Body of pancreas (tissue), 4 donors: ENCODE data around the gene TMEM63C. TPM values are rescaled to one million over a fixed set of nuclear protein-coding genes. Genes with fewer than 3 reads are reported as not detected.

Experiments
- ATAC-seq: fragments of 150-250 bp; one replicate; pipeline ENCODE4 v1.9.1; 2016
- DNase-seq, 4 donors: peaks; one replicate each; pipeline ENCODE4 v3.0.0-alpha.2; 2019
- H3K27ac ChIP-seq, 4 donors: fragments of 200-600 bp; sonication (generic); 1 replicate in 3 of 4; 2 replicates in 1 of 4; pipeline versions ENCODE4 v1.5.1 to v1.6.1; 2016 to 2019; ENCODE audit warnings: mild to moderate bottlenecking in 1 of 4, mixed read lengths in 1 of 4, moderate library complexity in 1 of 4
- H3K27me3 ChIP-seq, 2 donors: fragments of 200-600 bp; sonication (generic); one replicate each; pipeline ENCODE4 v1.6.0; 2016; ENCODE audit warnings: mild to moderate bottlenecking in 1 of 2
- H3K36me3 ChIP-seq, 2 donors: fragments of 200-600 bp; sonication (generic); replicated peaks in 1 of 2; 2 replicates each; pipeline ENCODE4 v1.5.1; 2016; ENCODE audit warnings: low read depth in 2 of 2; ENCODE audit not compliant: insufficient read depth in 1 of 2
- H3K4me1 ChIP-seq: fragments of 200-600 bp; sonication (generic); one replicate; pipeline ENCODE4 v1.6.0; 2016
- H3K4me3 ChIP-seq, 2 donors: fragments of 200-600 bp; sonication (generic); 1 replicate in 1 of 2; 2 replicates in 1 of 2; pipeline ENCODE4 v1.5.1; 2016 to 2019
- H3K9me3 ChIP-seq, 3 donors: fragments of 200-600 bp; sonication (generic); 1 replicate in 2 of 3; 2 replicates in 1 of 3; pipeline ENCODE4 v1.5.1; 2016
- POLR2A ChIP-seq, 3 donors: fragments of 450-650 bp; IDR thresholded peaks; one replicate each; pipeline ENCODE4 v1.6.1; 2016; ENCODE audit warnings: antibody characterized with exemption in 3 of 3, mild to moderate bottlenecking in 2 of 3
- WGBS, 2 donors: methylation state at CpG; one replicate each; pipeline ENCODE4 v1.1.5; 2017; 5-methylcytosine and 5-hydroxymethylcytosine counted together
- intact Hi-C: fragments of 100-400 bp; cut with DNase I; formaldehyde crosslinking; loops from one replicate; pipeline ENCODE4 v1.15.1; 2023
- total RNA-seq, 2 donors: library from RNA; depleted of rRNA; stranded (reverse); fragments of >200 nt; gene quantifications; one replicate each; pipeline ENCODE4 v1.1.0, GENCODE V29; 2016
- TF ChIP-seq, protein P1 (sequence below), 7 experiments: fragments of 450-650 bp in 4 of 7; fragments of 200-600 bp in 3 of 7; sonication (generic) in 3 of 7; IDR thresholded peaks; one replicate each; pipeline ENCODE4 v1.5.1; 2016 to 2019; ENCODE audit warnings: antibody characterized with exemption in 7 of 7

Gene TMEM63C
- total RNA-seq, 2 donors from 2014 or later: 0.33 to 3.6 TPM

DNA sequence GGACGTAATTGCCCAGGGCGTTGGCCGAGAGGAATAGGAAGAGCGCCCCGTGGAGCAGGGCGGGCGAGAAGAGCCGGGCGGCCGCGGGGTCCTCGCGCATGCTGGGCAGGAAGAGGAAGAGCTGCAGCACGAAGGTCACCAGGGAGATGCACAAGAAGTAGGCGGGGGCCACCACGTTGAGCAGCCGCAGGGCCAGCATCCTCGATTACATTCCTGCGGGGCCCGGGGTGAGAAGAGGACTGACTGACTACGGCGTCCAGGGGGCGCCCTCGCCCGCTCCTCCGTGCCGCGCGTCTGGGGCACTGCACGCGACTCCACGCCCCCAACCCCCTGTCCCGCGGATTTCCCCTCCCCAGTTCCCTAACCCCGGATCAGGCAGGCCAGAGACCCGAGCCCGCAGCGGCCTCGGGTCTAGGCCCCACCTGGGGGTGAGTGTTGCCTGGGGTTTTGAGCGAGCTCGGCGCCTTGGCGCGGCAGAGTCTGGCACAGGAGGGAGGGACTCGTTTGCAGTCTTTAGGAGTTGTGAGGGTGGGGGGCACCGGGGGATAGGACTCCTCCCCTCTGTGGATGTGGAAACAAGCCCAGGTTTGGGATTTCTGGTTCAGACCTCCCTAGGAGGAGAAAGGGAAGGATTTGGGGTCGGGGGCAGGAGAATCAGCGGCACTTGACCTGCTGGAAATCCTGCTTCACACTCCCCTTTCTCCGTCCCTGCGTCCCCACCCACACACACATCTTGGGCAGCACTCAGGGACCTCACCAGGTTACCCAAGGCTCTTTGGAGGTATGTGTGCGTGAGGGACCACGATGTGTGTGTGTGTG is 41.8 kb upstream of the TMEM63C start:
- no peaks in the 10 kb centered on the region for H3K36me3 ChIP-seq
- peak in 2 of 4 donors; percentile 24 to 56 for DNase-seq
- peaks cover 0 to 38% of the 10 kb centered on the region in 2 donors for H3K27me3 ChIP-seq
- H3K4me1 ChIP-seq: peaks cover 26% of the 10 kb centered on the region
- intact Hi-C loops: no loop called here
- H3K9me3 ChIP-seq: no peaks in the 10 kb centered on the region
- ATAC-seq: peak; percentile 45
- 3 to 5% methylated on average over 21 to 52 of the region's 52 CpGs for WGBS, 2 donors
- no peak for TF ChIP-seq POLR2A (IDR thresholded peaks at IDR 0.05)
- TF ChIP-seq, protein P1, sequence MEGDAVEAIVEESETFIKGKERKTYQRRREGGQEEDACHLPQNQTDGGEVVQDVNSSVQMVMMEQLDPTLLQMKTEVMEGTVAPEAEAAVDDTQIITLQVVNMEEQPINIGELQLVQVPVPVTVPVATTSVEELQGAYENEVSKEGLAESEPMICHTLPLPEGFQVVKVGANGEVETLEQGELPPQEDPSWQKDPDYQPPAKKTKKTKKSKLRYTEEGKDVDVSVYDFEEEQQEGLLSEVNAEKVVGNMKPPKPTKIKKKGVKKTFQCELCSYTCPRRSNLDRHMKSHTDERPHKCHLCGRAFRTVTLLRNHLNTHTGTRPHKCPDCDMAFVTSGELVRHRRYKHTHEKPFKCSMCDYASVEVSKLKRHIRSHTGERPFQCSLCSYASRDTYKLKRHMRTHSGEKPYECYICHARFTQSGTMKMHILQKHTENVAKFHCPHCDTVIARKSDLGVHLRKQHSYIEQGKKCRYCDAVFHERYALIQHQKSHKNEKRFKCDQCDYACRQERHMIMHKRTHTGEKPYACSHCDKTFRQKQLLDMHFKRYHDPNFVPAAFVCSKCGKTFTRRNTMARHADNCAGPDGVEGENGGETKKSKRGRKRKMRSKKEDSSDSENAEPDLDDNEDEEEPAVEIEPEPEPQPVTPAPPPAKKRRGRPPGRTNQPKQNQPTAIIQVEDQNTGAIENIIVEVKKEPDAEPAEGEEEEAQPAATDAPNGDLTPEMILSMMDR (IDR thresholded peaks at IDR 0.05): peak; percentile 13 to 46 (median 25)
- no peak overlapping the region for H3K4me3 ChIP-seq
- no peak overlapping the region for H3K27ac ChIP-seq

DNA sequence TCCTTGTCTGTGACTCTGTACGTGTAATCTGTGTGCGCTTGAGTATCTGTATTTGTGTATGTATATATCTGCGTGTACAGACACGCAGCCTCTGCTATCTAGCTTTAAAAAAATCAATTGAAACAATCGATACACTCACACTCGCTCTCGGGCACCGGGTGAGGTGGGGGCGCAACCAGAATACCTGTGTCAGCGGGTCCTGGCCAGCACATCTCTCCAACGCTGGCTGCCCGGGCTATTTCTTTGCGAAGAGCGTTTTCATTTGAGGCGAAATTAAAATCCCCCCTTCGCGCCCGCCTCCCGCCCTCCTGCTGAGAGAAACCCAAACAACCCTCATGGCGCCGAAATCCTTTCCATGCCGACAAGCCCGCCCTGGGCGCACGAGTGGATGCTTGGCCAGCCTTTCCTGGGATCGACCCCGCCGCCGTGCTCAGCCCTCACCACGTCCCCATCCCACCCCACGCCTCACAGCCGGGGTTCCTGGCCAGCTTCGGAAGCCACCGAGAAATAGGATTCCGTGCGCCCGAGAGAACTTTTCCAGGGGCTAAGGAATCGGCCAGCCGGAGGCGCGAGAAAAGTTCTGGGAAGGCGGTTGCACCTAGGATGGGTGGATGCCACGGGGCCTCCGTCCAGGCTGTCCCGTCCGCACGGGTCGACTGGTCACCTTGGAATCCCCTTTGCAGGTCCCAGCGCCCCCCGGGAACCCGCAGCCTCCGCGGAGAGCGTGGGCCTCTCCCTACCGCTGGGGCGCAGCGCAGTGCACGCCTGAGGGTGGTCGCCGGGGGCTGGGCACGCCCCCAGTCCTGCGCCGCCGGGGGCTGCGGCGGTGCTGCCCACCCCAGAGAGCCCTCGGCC is 41.0 kb upstream of the TMEM63C start:
- intact Hi-C loops: no loop called here
- 0 to 1% methylated on average over 12 to 67 of the region's 67 CpGs for WGBS, 2 donors
- H3K36me3 ChIP-seq: no peaks in the 10 kb centered on the region
- no peaks in the 10 kb centered on the region for H3K9me3 ChIP-seq
- H3K27ac ChIP-seq: no peak overlapping the region
- DNase-seq (no peak), ATAC-seq (no peak)
- H3K4me1 ChIP-seq: peaks cover 26% of the 10 kb centered on the region
- TF ChIP-seq, protein P1 (IDR thresholded peaks at IDR 0.05): no peak
- no peak for TF ChIP-seq POLR2A (IDR thresholded peaks at IDR 0.05)
- peaks cover 0 to 33% of the 10 kb centered on the region in 2 donors for H3K27me3 ChIP-seq
- H3K4me3 ChIP-seq: no peak overlapping the region

DNA sequence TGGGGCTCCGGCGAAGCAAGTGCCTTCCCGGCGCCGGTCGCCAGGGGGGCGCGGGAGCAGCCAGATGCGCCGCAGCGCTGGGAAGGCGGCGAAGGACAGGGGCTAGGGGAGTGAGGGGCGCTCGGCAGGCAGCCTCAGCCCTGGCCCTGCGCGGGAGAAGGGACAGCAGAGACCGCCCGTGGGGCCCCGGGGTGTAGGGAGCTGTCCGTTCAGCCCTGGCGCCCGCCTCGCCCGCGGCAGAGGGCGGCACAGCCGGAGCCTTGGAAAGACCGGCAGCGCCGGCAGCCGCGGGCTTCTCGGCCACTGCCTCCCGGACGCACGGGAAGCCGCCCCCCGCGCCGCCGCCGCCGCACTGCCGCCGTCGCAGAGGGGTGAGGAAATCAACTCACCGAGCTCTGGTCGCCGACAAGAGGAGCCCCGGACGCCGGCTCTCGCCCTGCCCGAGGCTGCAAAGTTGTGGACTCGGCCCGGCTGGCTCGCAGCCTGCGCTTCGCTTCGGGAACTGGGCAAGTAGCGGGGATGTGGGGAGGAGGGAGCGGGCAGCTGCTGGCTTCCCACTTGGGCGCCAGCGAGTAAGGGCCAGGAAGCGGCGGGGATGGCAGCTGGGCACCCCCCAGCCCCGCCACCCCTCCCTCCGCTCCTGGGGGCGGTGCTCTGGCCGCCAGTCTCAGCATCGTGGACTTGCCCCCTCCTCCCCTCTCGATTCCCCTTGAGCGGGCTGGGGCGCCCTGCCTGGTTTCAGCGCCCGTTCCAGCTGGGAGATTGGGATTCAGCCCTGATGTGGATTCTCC is 40.2 kb upstream of the TMEM63C start, which contains the start of gene ZDHHC22:
ZDHHC22 (minus strand) TSS at position 578 of the 791 bp plus-strand sequence. CDS start 2,053 bp downstream, outside the sequence.
- ATAC-seq (peak; percentile 44), DNase-seq (peak in 1 of 4 donors; percentile 19)
- Histone ChIP-seq H3K36me3 (no peaks in the 10 kb centered on the region), H3K9me3 (no peaks in the 10 kb centered on the region), H3K4me3 (peak within 1 kb of the TSS in 1 of 2 donors; percentile 12), H3K27ac (no peak within 1 kb of the TSS), H3K4me1 (peaks cover 26% of the 10 kb centered on the region), H3K27me3 (peaks cover 0 to 35% of the 10 kb centered on the region in 2 donors)
- TF ChIP-seq, protein P1 (IDR thresholded peaks at IDR 0.05): peak in 4 of 7 experiments; percentile 6 to 20 (median 14)
- no peak for TF ChIP-seq POLR2A (IDR thresholded peaks at IDR 0.05)
- intact Hi-C loops: no loop called here
- 0 to 1% methylated on average over 26 to 73 of the region's 77 CpGs for WGBS, 2 donors

DNA sequence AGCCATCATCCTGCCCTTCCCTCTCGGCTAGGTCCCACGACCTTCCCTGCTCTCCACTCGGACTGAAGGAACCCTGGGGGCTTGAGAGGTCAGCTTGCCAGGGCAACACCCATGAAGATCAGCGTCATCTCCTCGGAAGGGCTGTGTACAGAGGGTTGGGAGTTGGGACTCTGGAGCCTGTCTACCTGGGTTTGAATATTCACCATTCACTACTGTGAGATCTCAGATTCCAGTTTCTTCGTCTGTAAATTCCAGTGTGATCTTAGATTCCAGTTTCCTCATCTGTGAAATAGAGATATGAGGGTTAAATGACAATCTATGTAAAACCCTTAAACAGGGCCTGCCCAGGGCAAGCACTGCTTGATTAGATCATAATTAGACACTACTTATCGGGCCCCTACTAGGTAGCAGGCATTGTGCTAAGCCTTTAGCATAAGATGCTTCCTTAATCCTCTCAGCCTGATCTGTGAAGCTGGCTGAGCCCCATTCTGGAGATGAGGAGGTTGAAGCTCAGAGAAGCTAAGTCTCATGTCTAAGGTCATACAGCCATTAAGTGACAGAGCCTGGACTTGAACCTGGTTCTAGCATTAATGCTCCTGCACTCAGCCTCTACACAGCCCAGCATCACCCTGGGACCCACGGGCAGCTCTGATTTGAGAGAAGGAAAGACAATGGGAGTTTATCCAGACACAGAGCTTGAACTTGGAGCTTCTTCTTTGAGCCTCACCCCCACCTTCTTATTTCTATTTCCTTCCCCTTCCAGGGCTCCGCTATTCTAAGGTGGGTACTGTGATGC is 39.4 kb upstream of the TMEM63C start:
- H3K4me1 ChIP-seq: peaks cover 26% of the 10 kb centered on the region
- TF ChIP-seq, protein P1 (IDR thresholded peaks at IDR 0.05): no peak
- TF ChIP-seq POLR2A (IDR thresholded peaks at IDR 0.05): no peak
- 13 to 14% methylated on average over 6 to 9 of the region's 9 CpGs for WGBS, 2 donors
- H3K27ac ChIP-seq: no peak overlapping the region
- H3K36me3 ChIP-seq: no peaks in the 10 kb centered on the region
- no peak for ATAC-seq
- no peaks in the 10 kb centered on the region for H3K9me3 ChIP-seq
- no peak for DNase-seq
- H3K4me3 ChIP-seq: no peak overlapping the region
- intact Hi-C loops: no loop called here
- H3K27me3 ChIP-seq: peaks cover 0 to 42% of the 10 kb centered on the region in 2 donors
